CD4-positive, alpha-beta T cell (primary cell): ENCODE data around the gene ARHGAP6. TPM values are rescaled to one million over a fixed set of nuclear protein-coding genes. Genes with fewer than 3 reads are reported as not detected.

Source experiments
- ATAC-seq: fragments of 200-7000 bp; cut with Tn5 transposase; one replicate; pipeline ENCODE4 v1.10.0; 2022; ENCODE audit warnings: mild to moderate bottlenecking; ENCODE audit not compliant: poor library complexity
- CTCF ChIA-PET: fragments of 350-600 bp; sonication (Branson Sonifier 250); formaldehyde crosslinking; loops from one replicate; lab custom pipeline; 2021; ENCODE audit warnings: antibody characterized with exemption, inconsistent platforms; lab: Charles Lee
- POLR2A ChIA-PET: fragments of 350-600 bp; sonication (Branson Sonifier 250); formaldehyde crosslinking; loops from one replicate; lab custom pipeline; 2021; ENCODE audit warnings: antibody characterized with exemption, inconsistent platforms; lab: Charles Lee
- DNase-seq, 14 experiments: peaks; one replicate each; pipeline ENCODE4 v3.0.0-alpha.2; 2013 to 2020; ENCODE audit warnings: mixed read lengths in 2 of 14
- H3K27ac ChIP-seq, 2 donors: one replicate each; pipeline versions ENCODE4 v1.5.1 to v1.7.0; 2013; ENCODE audit warnings: low read length in 2 of 2, low read depth in 1 of 2, mild to moderate bottlenecking in 1 of 2
- H3K27me3 ChIP-seq, 2 experiments: 1 replicate in 1 of 2; 2 replicates in 1 of 2; pipeline versions ENCODE4 v1.6.1 to v1.7.0; 2013; ENCODE audit warnings: low read length in 2 of 2, control low read depth in 1 of 2, mild to moderate bottlenecking in 1 of 2, moderate library complexity in 1 of 2; ENCODE audit not compliant: insufficient read depth in 2 of 2, control insufficient read depth in 1 of 2
- H3K36me3 ChIP-seq: one replicate; pipeline ENCODE4 v1.6.1; 2013; ENCODE audit warnings: low read length, control low read depth; ENCODE audit not compliant: insufficient read depth
- H3K4me1 ChIP-seq: one replicate; pipeline ENCODE4 v1.6.1; 2013; ENCODE audit warnings: low read length, control low read depth; ENCODE audit not compliant: insufficient read depth
- H3K4me3 ChIP-seq: one replicate; pipeline ENCODE4 v1.5.1; 2013; ENCODE audit warnings: mild to moderate bottlenecking, low read length, moderate library complexity
- H3K9me3 ChIP-seq, 2 experiments: 1 replicate in 1 of 2; 2 replicates in 1 of 2; pipeline versions ENCODE4 v1.6.1 to v1.7.0; 2013; ENCODE audit warnings: low read length in 2 of 2, mild to moderate bottlenecking in 2 of 2, control low read depth in 1 of 2, moderate library complexity in 1 of 2; ENCODE audit not compliant: control insufficient read depth in 1 of 2, insufficient read depth in 1 of 2
- H3K27ac Mint-ChIP-seq: one replicate; pipeline ENCODE4 v1.8.0; 2020; ENCODE audit warnings: mixed read lengths
- H3K27me3 Mint-ChIP-seq: one replicate; pipeline ENCODE4 v1.8.0; 2021; ENCODE audit warnings: mixed read lengths
- H3K36me3 Mint-ChIP-seq: one replicate; pipeline ENCODE4 v1.8.0; 2021; ENCODE audit warnings: low read depth, mixed read lengths
- H3K4me1 Mint-ChIP-seq: one replicate; pipeline ENCODE4 v1.8.0; 2021; ENCODE audit warnings: low read depth, mixed read lengths
- H3K4me3 Mint-ChIP-seq: one replicate; pipeline ENCODE4 v1.8.0; 2020; ENCODE audit warnings: mild to moderate bottlenecking, mixed read lengths
- H3K9me3 Mint-ChIP-seq: one replicate; pipeline ENCODE4 v1.8.0; 2020; ENCODE audit warnings: mixed read lengths
- intact Hi-C, 2 experiments: fragments of 100-400 bp; cut with DNase I in 1 of 2; cut with micrococcal nuclease in 1 of 2; formaldehyde crosslinking; loops; one replicate each; pipeline versions ENCODE4 v1.15.1 to v1.9.0; 2023 to 2025; cut with DNase I, micrococcal nuclease
- total RNA-seq, 174 experiments: library from RNA in 2 of 174; stranded (reverse) in 2 of 174; gene quantifications; one replicate each; pipeline ENCODE4 v1.2.3 and lab custom pipeline; 2021 to 2026
- TF ChIP-seq, protein P1 (sequence below): fragments of 200-600 bp; IDR thresholded peaks from one replicate; pipeline ENCODE4 v1.8.0; 2022; ENCODE audit warnings: antibody characterized with exemption, mild to moderate bottlenecking

The ARHGAP6 gene
- total RNA-seq, 2 experiments from 2014 or later = not detected

DNA sequence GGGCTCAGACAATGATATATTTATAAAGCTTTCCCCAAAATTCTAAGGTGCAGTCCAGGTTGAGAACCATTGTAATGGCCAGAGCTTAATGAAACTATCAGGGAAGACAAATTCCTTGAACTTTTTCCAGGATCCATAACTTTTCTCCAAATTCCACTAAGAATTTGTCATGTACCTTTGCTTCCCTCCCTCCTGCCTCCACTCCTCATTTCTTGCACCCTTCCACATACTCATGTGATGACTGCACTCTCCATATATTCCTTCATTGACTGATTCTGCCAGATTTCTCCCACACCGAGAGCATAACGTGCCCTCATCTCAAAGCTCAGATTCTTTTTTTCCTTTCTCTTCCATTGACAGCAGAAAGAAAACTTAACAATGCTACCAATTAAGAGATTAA is 393.4 kb downstream of the ARHGAP6 start:
- Mint-ChIP-seq H3K27me3 (no peaks in the 10 kb centered on the region), H3K4me1 (no peaks in the 10 kb centered on the region), H3K4me3 (no peak overlapping the region), H3K27ac (no peak overlapping the region), H3K9me3 (no peaks in the 10 kb centered on the region), H3K36me3 (no peaks in the 10 kb centered on the region)
- Histone ChIP-seq H3K9me3 (no peaks in the 10 kb centered on the region), H3K27me3 (no peaks in the 10 kb centered on the region), H3K4me3 (no peak overlapping the region), H3K36me3 (no peaks in the 10 kb centered on the region), H3K27ac (no peak overlapping the region), H3K4me1 (no peaks in the 10 kb centered on the region)
- intact Hi-C loops = no loop called here
- ChIA-PET CTCF (no interaction called here), POLR2A (no interaction called here)
- TF ChIP-seq, protein P1, sequence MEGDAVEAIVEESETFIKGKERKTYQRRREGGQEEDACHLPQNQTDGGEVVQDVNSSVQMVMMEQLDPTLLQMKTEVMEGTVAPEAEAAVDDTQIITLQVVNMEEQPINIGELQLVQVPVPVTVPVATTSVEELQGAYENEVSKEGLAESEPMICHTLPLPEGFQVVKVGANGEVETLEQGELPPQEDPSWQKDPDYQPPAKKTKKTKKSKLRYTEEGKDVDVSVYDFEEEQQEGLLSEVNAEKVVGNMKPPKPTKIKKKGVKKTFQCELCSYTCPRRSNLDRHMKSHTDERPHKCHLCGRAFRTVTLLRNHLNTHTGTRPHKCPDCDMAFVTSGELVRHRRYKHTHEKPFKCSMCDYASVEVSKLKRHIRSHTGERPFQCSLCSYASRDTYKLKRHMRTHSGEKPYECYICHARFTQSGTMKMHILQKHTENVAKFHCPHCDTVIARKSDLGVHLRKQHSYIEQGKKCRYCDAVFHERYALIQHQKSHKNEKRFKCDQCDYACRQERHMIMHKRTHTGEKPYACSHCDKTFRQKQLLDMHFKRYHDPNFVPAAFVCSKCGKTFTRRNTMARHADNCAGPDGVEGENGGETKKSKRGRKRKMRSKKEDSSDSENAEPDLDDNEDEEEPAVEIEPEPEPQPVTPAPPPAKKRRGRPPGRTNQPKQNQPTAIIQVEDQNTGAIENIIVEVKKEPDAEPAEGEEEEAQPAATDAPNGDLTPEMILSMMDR = no peak
- ATAC-seq (no peak), DNase-seq (no peak)

DNA sequence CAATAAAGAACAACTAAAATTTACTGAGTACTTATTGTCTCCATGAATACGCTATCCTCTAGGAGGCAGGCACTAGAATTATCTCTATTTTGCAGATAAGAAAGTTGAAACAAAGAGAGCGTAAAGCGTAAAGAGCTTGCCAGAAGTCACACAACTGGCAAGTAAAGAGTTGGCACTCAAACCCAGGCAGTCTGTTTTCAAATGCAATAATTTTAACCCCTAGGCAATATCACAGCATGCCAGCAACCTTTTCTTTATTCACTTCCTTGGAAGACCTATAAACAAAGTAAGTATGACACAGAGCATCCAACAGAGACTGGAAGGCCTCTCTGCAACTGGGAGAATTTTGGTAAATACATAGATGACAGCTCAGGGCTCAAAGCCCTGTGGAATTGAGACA is 395.7 kb downstream of the ARHGAP6 start:
- intact Hi-C loops = no loop called here

DNA sequence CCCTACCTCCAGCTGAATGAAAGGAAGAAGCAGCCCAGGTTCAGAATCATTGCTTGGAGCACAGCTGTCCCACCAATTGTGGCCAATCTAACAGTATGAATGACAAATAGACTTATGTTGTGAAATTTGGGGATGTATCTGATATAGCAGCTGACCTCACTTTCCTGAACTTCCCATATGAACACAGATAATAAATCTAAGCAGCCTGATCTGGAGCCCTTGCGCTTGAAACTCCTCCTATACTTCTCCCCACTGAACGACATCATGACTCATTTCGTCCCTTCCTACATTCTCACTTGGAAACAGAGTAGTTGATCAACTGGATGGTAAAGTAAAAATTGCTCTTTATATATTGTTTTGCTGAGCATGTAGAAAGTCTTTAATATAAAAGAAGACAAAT is 396.7 kb downstream of the ARHGAP6 start:
- Mint-ChIP-seq H3K27me3 (no peaks in the 10 kb centered on the region), H3K4me1 (no peaks in the 10 kb centered on the region), H3K36me3 (no peaks in the 10 kb centered on the region), H3K27ac (no peak overlapping the region), H3K9me3 (no peaks in the 10 kb centered on the region), H3K4me3 (no peak overlapping the region)
- intact Hi-C loops = no loop called here
- Histone ChIP-seq H3K27ac (no peak overlapping the region), H3K36me3 (no peaks in the 10 kb centered on the region), H3K27me3 (no peaks in the 10 kb centered on the region), H3K4me1 (no peaks in the 10 kb centered on the region), H3K9me3 (no peaks in the 10 kb centered on the region), H3K4me3 (no peak overlapping the region)
- ChIA-PET CTCF (no interaction called here), POLR2A (no interaction called here)
- TF ChIP-seq, protein P1 = no peak
- DNase-seq = no peak
- ATAC-seq = no peak

More for the DNA sequence above, 395.7 kb downstream of the ARHGAP6 start:
- H3K27ac ChIP-seq = no peak overlapping the region
- H3K9me3 ChIP-seq = no peaks in the 10 kb centered on the region
- no peak for DNase-seq
- H3K27me3 Mint-ChIP-seq = no peaks in the 10 kb centered on the region
- no peaks in the 10 kb centered on the region for H3K36me3 Mint-ChIP-seq
- no peak overlapping the region for H3K4me3 ChIP-seq
- no peaks in the 10 kb centered on the region for H3K4me1 Mint-ChIP-seq
- POLR2A ChIA-PET = no interaction called here
- no peak overlapping the region for H3K4me3 Mint-ChIP-seq
- ATAC-seq = no peak
- H3K27ac Mint-ChIP-seq = no peak overlapping the region
- no peaks in the 10 kb centered on the region for H3K9me3 Mint-ChIP-seq
- H3K27me3 ChIP-seq = no peaks in the 10 kb centered on the region
- CTCF ChIA-PET = no interaction called here
- no peaks in the 10 kb centered on the region for H3K36me3 ChIP-seq
- no peaks in the 10 kb centered on the region for H3K4me1 ChIP-seq
- TF ChIP-seq, protein P1 = no peak
